ENCODE measurements around the gene CCAR1.

GRCh38 chr10:68735119-68735518 is 14.1 kb downstream of the CCAR1 start:
- no peak for TF ChIP-seq CTCF (conservative IDR thresholded peaks at IDR 0.05; ENCODE audit: low read length)
- no peak for TF ChIP-seq EZH2phosphoT487 (IDR thresholded peaks at IDR 0.05; ENCODE audit: borderline replicate concordance)

All from Loucy (cell line).